ENCODE measurements around the gene GLS.
"Not testable (repeated sequence)": the region's sequence is repeated elsewhere in the genome, so short reads cannot be mapped to it uniquely, and the experiment has no call there.

GLS gene

DNA sequence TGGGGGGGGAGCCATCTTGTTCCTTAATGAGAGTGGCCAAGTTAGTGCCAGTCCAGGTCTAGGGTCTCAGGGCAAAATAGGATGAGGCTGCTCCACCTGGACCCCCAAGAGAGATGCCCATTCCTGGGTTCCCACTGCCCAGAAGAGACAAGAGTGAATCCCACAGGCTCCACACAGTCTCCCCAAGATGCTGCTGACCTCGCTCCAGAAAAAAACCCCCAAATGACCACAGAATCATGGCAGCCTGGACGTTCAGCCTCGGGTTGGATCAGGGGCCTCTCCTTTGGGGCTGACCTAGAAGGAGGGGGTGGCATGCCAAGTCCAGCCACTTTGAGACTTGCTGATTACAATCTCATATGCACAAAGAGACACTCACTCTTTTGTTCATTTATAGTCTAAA, 108.3 kb downstream of the GLS start:
- no peak for DNase-seq

DNA sequence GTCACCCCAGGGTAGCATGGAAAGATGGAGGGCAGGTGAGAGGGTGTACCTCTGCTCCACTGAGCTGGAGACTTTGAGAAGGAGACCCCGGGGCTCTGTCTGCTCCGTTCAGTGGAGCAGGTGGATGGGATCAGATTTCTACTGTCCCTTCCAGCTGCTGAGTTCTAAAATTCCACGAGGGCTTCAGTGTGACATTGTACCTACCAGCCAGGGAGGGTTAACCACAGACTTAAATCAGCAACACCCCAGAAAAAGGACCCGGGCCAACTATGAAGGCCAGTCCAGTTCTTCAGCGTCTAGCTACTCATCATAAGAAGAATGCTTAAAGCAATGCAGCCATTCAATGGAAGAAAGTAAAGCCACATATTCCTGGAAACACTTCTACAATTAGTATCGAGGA, 109.5 kb downstream of the GLS start:
- DNase-seq = no peak

DNA sequence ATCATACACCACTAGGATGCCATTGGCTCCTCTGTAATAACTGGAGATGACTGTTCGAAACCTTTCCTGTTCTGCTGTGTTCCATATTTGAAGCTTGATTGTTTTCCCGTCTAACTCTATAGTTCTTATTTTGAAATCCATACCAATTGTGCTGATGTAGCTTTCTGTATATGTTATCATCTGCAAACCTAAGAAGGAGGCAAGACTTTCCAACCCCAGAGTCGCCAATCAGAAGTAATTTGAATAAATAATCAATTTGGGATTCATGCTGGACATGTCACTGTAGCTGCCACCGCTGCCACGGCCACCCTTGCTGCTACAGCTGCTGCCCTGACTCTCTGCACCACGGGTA, 112.6 kb downstream of the GLS start:
- no peak for DNase-seq

DNA sequence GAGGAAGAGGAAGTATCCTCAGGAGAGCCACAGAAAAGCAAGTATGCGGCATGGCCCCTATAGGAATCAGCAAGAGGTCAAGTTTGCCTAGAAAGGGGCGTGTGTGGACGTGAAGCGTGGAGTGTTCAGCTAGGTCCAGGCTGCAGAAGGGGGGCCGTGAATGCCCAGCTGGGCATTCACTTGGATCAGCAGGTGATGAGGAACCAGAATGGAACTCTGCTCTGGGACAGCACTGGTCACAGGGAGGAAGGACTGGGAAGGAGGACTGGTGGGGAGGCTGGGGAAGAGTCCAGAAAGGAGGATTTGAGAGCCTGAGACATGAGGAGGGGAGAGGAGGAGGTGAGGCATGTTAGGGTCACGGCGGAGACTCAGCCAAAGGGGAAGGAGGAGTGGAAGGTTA, 113.5 kb downstream of the GLS start:
- DNase-seq = no peak

DNA sequence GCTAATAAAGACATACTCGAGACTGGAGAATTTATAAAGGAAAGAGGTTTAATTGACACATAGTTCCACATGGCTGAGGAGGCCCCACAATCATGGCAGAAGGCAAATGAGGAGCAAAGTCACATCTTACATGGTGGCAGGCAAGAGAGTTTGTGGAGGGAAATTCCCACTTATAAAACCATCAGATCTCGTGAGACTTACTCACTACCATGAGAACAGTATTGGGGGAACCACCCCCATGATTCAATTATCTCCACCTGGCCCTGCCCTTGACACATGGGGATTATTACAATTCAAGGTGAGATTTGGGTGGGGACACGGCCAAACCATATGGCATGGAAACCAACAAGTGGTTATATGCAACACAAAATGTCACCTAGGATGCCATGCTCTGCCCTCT, 114.7 kb downstream of the GLS start:
- not testable (repeated sequence) for DNase-seq

DNA sequence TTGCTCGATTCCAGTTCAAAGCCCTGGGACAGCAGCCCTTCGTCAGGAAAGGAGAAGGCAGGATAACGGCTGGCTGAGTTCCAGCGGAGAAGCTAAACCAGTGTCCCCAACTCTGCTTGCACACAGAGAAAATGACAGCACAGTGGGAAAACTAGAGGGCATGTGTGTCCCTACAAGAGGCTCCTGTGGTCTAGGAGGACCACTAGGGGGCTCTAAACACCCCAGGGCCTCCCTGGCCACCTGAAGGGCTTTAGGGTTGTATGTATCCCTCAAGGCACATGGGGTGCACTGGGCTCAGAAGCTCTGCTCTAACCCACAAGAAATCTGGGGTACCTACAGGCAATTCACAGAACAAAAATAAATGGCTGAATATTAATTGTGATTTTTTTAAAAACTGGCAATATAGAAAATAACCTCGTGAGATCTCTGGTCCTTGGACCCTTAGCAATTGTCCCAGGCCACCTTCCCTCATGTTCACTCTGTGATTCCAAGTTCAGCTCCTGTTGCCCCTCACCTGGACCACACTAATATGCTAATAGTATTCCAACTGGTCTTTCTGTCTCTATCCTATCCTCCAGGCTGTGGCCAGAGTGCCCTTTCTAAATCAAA, 115.8 kb downstream of the GLS start:
- DNase-seq = no peak

DNA sequence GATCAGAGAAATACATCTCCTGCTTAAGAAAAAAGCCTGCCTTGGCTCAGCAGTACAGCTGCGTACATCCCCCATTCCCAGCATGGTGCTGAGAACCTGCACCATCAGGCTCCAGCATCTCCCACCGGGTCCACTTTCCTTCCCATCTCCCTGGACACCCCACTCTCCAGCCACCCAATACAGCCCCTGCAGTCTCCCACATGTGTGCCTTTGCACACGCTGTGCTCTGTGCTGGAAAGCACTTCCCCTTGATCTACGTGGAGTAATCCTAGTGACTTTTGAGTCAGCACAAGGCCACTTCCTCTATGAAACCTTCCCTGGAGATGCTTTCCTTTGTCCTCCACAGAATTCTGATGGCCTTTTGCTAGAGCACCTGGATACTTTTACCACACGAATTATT, 116.3 kb downstream of the GLS start:
- peak in 1 of 58 donors; percentile 7 for DNase-seq

DNA sequence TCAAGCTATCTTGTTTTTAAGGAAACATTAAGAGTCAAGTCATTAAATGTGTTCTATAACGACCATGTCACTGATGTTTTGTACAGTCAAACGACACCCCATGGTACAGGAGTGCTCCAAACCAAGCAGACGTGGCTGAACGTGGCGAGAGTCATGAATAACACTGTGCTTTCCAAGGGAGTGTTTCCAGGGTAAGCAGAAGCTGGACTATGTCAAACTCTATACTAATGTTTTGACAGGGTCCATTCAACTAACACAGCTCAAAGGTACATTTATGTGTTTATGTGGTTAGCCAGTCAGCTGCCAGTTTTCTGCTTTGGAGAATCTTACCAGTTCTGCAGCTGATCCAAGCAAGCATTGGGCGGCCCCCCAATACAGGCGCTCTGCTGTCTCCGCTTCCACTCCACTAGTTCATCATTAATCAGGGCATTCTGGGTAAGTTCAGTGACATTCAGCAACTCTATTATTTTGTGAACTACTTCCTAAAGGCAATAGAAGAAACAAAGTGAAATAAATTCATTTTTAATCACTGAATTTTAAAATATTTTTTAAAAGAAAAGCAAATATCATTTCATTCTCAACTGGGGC, 117.0 kb downstream of the GLS start:
- no peak for DNase-seq

DNA sequence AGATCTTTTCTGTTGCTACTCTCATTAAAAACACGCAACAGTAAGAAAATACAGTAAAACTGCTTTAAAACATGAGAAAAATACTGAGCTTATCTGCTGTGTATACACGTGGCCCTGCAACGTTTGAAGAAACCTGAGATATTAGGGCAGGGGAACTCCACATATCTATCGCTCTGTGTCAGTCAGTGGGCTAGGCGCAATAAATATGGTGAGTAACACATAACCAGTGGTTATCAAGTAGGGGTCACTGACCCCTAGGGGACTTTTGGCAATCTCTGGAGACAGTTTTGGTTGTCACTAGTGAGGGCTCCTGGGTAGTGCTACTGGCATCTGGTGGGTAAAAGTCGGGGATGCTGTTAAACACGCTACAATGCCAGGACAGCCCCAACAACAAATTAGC, 118.4 kb downstream of the GLS start:
- DNase-seq = no peak

DNA sequence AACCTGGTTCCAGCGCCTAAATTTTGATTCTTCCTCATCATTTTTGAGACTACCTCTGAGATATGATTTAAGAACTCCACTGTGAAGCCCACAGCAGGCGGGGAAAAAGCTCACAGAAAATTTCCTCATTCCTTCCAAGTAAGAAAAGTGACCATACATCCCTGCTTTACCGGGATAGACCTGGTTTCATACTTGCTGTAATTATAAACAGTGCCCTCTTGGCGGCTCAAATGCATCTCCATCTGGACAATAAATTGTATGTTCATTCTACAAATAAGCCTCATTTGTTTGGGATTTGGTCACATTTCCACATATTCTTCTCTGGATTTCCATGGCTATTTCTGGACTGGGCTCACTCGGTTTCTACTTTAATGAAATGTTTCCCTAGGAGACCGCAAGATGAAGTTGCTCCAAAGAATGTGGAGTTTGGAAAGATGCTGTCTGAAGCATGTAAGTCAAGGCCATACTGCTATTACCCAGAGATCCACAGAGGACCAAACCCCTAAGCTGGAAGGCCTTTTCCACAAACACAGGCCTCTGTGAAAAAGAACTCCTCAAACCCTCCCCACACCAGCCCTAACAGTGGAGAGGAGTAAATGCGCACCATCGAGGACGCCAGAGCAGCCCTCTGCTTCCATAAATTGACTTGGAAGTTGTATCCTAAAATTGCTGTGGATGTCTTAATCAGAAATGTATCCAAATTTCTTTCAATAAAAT, 119.5 kb downstream of the GLS start:
- DNase-seq = no peak

DNA sequence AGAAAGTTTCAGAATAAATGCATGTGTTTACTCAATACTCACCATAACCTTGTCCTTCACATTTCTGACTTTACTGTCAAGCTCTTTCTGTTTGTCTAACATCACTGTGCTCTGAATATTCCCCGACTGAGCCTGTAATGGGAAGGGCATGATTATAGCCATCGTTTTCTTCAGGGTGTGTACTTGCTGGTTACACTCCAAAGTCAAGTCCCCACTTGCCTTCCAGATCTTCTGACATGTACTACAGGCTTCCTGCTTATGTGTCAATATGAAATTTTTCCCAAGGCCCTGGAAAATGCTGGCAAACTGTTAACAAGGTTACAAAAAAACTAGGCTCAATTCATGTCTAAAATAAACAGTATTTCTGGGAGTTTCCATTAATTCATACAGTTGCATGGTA, 120.4 kb downstream of the GLS start:
- DNase-seq = no peak

DNA sequence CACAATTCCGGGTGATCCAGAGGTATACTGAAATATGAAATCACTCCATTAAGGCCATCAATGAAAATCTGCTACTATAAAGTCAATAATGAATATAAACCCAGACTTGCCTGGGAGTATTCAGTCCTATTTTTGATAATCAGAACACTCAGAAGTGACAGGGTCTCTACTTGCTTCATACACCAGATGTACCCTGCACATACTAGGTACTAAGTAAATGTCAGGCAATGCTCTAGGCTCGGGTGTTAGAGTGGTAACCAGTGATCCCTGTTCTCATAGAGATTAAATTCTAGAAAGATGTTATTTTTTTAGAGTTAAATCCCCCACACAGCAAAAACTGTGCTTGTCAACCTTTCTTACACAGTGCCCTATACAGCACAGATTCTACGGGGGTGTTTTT, 121.0 kb downstream of the GLS start:
- DNase-seq = no peak

DNA sequence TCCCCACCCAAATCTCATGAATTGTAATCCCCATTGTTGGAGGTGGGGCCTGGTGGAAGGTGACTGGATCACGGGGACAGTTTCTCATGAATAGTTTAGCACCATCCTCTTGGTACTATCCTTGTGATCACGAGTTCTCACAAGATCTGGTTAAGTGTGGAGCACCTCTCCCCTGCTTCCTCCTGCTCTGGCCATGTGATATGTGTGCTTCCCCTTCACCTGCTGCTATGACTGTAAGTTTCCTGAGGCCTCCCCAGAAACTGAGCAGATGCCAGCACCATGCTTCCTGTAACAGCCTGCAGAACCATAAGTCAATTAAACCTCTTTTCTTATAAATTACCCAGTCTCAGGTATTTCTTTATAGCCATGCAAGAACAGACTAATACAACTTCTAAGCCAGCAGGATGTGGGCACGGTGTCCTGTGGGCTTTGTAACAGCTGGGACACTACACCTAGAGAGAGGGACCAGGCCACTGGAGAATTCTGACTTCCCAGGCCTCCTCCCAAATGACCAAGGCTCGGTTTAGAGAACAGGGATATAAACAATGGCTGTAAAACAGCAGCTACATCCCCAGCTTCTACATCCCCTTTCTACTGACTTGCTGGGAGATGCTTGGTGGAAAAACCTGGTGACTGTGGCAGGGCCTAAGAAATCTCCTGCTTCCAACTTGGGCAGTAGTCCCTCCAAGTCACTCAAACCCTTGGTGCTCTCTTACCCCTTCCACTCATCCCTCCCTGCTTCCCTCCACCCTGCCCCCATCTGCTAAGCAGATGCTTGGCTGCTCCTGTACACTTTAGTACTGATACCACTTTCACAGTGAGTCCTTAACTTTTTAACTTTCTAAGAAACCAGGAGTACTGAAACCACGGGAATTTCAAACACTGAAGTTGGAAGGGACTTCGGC, 123.0 kb downstream of the GLS start:
- DNase-seq = no peak

DNA sequence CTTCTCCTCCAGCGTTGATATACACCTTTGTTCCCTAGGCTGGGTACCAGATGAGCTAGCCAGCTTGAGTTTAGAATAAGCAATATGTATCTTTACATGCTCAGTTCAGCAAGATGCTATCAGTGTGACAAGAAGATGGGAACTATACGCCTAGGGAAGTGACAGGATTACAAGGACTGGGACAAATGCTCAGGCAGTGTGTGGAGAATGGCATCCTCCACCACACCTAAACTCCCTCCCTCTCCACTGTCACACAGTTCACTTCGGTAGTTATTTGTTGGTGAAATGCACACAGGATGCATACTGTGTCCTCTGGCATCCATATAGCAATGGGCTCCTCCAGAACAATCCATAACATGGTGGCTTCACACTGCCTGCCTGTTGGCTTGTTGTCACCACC, 125.7 kb downstream of the GLS start:
- no peak for DNase-seq

DNA sequence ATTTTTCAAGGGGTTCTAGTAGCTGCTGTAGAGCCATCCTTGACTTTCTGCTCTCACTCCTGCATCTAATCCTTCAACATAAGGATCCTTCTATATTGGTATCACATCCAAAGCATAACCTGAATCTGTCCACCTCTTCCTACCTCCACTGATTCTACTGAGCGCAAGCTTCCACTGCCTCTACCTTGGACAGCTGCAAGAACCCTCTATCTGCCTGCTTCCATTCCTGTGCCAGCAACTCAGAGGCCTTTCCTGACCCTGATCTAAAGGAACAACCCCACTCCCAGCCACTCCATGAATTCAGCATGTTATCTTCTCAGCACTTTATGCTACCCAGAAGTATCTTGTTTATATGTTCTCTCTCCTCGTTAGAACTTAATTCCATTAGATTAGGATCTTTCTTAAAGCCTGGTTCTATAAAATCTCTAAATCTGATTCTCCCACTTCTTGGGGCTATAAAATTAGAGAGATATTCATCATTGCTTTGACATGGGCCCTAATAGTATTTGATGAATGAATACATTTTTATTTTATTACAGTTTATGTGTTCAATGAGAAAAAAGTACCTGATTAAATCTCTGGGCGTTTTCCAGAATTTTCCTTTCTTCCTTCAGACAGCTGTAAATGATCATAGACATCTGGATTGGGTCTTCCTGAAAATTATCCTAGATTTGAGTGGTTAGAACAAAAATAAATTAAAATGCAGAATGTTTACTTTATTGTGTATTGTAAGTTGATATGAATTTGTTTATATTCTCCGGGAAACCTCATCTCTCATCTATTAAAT, 126.6 kb downstream of the GLS start:
- no peak for DNase-seq

DNA sequence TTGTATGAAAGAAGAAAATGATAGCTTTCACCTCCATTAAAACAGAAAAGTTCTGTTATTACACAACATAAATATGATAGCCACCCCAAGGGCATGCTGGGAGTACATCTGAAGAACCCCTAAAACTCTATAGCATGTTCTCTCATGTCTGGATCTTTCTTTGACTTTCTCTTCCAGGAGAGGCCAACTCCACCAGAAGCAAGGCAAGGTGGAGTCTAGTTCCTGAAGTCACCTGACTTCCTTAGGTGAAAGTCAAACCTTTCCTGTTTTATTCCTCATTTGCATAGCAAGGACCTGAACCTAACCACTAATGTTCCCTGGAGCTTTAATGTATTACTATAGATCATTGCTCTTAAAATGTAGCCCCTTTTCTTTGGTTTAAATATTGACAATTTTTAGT, 127.7 kb downstream of the GLS start:
- DNase-seq = no peak

DNA sequence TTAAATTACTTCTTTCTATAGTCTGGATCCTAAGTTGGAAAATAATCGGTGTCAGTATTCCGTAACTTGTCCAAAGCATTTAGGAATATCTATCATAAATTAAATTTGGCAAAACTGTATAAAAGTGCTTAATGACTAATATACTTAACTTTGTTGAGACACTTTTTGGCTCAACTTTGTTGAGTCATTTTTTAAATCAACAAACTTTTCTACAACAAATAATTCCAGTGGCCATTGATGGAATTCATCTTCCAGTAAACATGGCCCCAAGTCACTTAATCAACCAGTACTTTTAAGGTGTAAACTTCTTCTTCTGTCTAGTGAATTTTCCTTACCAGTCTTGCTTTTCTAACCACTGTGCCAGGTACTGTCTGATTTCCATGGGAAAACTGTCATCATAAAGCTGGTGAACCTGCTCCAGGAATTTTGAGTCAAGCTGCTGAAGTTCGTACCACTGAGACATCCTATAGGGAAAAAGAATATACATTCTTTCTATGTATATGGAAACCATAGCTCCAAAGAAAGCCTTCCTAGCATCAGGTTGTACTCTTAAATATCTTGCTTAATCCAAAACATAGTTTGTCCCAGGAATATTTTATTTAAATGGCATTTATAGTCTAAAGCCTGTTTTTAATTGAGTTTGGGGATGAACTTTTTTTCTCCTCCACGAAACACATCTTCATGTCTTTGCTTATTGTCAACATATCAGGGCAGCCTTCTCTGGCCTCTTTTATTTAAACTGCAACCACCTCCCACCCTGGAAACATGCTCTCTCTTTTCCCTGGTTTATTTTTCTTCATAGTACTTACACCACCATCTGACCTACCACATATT, 129.1 kb downstream of the GLS start:
- DNase-seq = no peak

DNA sequence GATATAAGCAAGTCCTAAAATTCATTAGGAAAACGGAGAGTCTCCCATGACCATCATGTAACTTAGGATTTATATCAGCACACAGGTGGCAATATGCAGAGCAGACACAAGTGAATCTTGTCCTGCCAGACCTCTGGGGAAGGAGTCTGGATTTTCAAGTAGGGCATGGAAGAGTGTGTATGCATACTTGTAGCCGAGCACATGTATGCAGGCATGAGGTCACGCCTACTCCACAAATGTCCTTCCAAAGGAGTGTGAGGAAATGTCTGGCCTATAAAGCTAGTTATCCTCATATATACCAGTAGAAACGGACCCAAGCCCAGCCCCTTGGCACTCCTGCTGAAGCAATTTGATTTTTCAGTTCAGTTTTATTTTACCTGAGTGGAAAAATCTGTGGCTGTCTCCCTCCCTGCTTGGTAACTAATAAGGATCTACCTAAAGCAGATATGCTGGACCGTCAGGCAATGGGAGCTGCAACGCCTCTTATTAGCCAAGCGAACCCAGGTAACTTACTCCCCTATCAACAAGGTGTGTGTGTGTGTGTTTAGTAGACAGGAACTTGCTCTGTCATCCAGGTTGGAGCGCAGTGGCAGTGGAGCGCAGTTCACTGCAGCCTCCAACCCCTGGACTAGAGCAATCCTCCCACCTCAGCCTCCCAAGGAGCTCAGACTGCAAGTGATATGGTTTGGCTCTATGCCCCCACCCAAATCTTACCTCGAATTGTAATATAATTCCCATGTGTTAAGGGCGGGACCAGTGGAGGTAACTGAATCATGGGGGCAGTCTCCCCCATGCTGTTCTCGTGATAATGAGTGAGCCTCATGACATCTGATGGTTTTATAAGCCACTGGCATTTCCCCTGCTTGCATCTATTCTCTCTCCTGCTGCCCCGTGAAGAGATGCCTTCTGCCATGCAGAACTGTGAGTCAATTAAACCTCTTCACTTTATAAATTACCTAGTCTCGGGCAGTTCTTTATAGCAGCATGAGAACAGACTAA, 130.6 kb downstream of the GLS start:
- DNase-seq = no peak

DNA sequence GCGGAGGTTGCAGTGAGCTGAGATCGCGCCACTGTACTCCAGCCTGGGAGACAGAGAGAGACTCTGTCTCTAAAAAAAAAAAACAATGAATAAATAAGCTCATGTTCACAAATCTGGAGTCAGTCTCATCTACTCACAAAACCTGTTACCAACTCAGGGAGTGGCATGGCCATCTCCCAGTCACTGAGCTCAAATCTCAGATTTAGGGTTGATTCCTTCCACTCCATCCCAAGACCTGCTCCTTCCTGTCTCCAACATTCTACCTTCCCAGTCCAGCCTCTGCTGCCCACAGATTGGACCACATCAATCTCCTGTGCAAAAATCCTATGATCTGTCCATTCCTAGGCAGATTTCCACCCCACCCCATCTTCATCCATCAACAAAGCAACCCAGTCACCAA, 131.7 kb downstream of the GLS start:
- no peak for DNase-seq

Data from anterior cingulate cortex (tissue), 58 donors.